OCI-LY1 (cell line): Measurements from ENCODE around the gene FBXO8.

ENCODE experiments used
- H2AFZ ChIP-seq: fragments of 200-600 bp; sonication (generic), shearing (Covaris generic); 2 replicates; pipeline ENCODE4 v1.6.0; 2014; ENCODE audit warnings: antibody characterized with exemption, mild to moderate bottlenecking, low read length
- H3F3A ChIP-seq: fragments of 200-600 bp; sonication (generic), shearing (Covaris generic); 2 replicates; pipeline ENCODE4 v1.6.0; 2014; ENCODE audit warnings: mild to moderate bottlenecking, antibody characterized with exemption, low read length, moderate library complexity; ENCODE audit not compliant: insufficient read depth
- H3K27ac ChIP-seq: fragments of 200-600 bp; sonication (generic); 2 replicates; pipeline ENCODE4 v1.5.1; 2014; ENCODE audit warnings: low read length, mixed run types, mild to moderate bottlenecking, low read depth; ENCODE audit not compliant: poor library complexity, severe bottlenecking
- H3K27me3 ChIP-seq: fragments of 200-600 bp; sonication (generic); 2 replicates; pipeline ENCODE4 v1.6.0; 2014; ENCODE audit warnings: antibody characterized with exemption, mild to moderate bottlenecking, low read length, moderate library complexity; ENCODE audit not compliant: insufficient read depth
- H3K36me3 ChIP-seq: fragments of 200-600 bp; sonication (generic); 2 replicates; pipeline ENCODE4 v1.6.1; 2014; ENCODE audit warnings: mild to moderate bottlenecking, antibody characterized with exemption, low read length, moderate library complexity, mixed read lengths; ENCODE audit not compliant: insufficient read depth
- H3K4me1 ChIP-seq: fragments of 200-600 bp; sonication (generic); 2 replicates; pipeline ENCODE4 v1.5.1; 2014; ENCODE audit warnings: mild to moderate bottlenecking, low read length, moderate library complexity; ENCODE audit not compliant: insufficient read depth, severe bottlenecking
- H3K4me2 ChIP-seq: fragments of 200-600 bp; sonication (generic), shearing (Covaris generic); 2 replicates; pipeline ENCODE4 v1.6.1; 2014; ENCODE audit warnings: low read length
- H3K4me3 ChIP-seq: fragments of 200-600 bp; sonication (generic); 2 replicates; pipeline ENCODE4 v1.5.1; 2014; ENCODE audit warnings: low read length, low read depth, mild to moderate bottlenecking, mixed read lengths; ENCODE audit not compliant: poor library complexity, severe bottlenecking
- H3K79me2 ChIP-seq: fragments of 200-600 bp; shearing (Covaris generic); 2 replicates; pipeline ENCODE4 v1.6.1; 2016; ENCODE audit warnings: mixed run types, low read length, mixed read lengths; ENCODE audit not compliant: insufficient read depth
- H3K9ac ChIP-seq: fragments of 200-600 bp; sonication (generic), shearing (Covaris generic); 2 replicates; pipeline ENCODE4 v1.6.1; 2014; ENCODE audit warnings: mild to moderate bottlenecking, low read length, mixed read lengths
- H3K9me2 ChIP-seq: fragments of 200-600 bp; sonication (generic), shearing (Covaris generic); 2 replicates; pipeline ENCODE4 v1.6.1; 2014; ENCODE audit warnings: low read depth, mild to moderate bottlenecking, low read length, mixed read lengths
- H3K9me3 ChIP-seq: fragments of 200-600 bp; shearing (Covaris generic); 2 replicates; pipeline ENCODE4 v1.6.1; 2014; ENCODE audit warnings: low read length, mixed read lengths
- H4K20me1 ChIP-seq: fragments of 200-600 bp; sonication (generic), shearing (Covaris generic); 2 replicates; pipeline ENCODE4 v1.6.0; 2016; ENCODE audit warnings: mild to moderate bottlenecking, low read length; ENCODE audit not compliant: insufficient read depth
- CTCF ChIP-seq: fragments of 200-600 bp; sonication (generic), shearing (Covaris generic); IDR thresholded peaks from 2 replicates; pipeline ENCODE4 v1.5.1; 2017; ENCODE audit warnings: mild to moderate bottlenecking, antibody characterized with exemption, low read length, moderate library complexity, mixed read lengths
- EZH2 ChIP-seq: fragments of 200-600 bp; sonication (generic), shearing (Covaris generic); IDR thresholded peaks from 2 replicates; pipeline ENCODE4 v1.8.0; 2017; ENCODE audit warnings: borderline replicate concordance, mixed run types, mild to moderate bottlenecking, antibody characterized with exemption, low read length, moderate library complexity, mixed read lengths

The FBXO8 gene

GRCh38 chr4:174256277-174256713 is 27.2 kb downstream of the FBXO8 start:
- no peak overlapping the region for H3K27ac ChIP-seq
- peaks cover 3% of the 10 kb centered on the region; the same call in 1 of the 2 replicates for H3K36me3 ChIP-seq
- TF ChIP-seq EZH2 (no peak), CTCF (no peak)
- H3K79me2 ChIP-seq: no peaks in the 10 kb centered on the region; the same call in 1 of the 2 replicates
- H3K9me2 ChIP-seq: no peaks in the 10 kb centered on the region
- no peaks in the 10 kb centered on the region for H4K20me1 ChIP-seq
- no peaks in the 10 kb centered on the region for H3K4me1 ChIP-seq
- H3K27me3 ChIP-seq: no peaks in the 10 kb centered on the region
- H3K9ac ChIP-seq: no peak overlapping the region
- no peaks in the 10 kb centered on the region for H3K9me3 ChIP-seq
- no peak overlapping the region for H3K4me3 ChIP-seq
- no peaks in the 10 kb centered on the region for H3F3A ChIP-seq
- no peak overlapping the region for H2AFZ ChIP-seq
- no peak overlapping the region for H3K4me2 ChIP-seq

GRCh38 chr4:174255786-174256185 is 27.7 kb downstream of the FBXO8 start:
- no peak overlapping the region for H3K9ac ChIP-seq
- no peaks in the 10 kb centered on the region for H4K20me1 ChIP-seq
- H2AFZ ChIP-seq: no peak overlapping the region
- no peaks in the 10 kb centered on the region for H3K4me1 ChIP-seq
- H3K27me3 ChIP-seq: no peaks in the 10 kb centered on the region
- H3K36me3 ChIP-seq: peaks cover 3% of the 10 kb centered on the region; the same call in 1 of the 2 replicates
- H3F3A ChIP-seq: no peaks in the 10 kb centered on the region
- TF ChIP-seq CTCF: no peak
- no peak for TF ChIP-seq EZH2
- H3K4me3 ChIP-seq: no peak overlapping the region
- H3K9me2 ChIP-seq: no peaks in the 10 kb centered on the region
- H3K27ac ChIP-seq: no peak overlapping the region
- no peak overlapping the region for H3K4me2 ChIP-seq
- no peaks in the 10 kb centered on the region; the same call in 1 of the 2 replicates for H3K79me2 ChIP-seq
- H3K9me3 ChIP-seq: no peaks in the 10 kb centered on the region

- Histone ChIP-seq H2AFZ (no peak overlapping the region), H4K20me1 (no peaks in the 10 kb centered on the region), H3K4me3 (no peak overlapping the region), H3K79me2 (no peaks in the 10 kb centered on the region), H3K9ac (no peak overlapping the region), H3K4me1 (no peaks in the 10 kb centered on the region), H3K4me2 (no peak overlapping the region), H3F3A (no peaks in the 10 kb centered on the region), H3K9me3 (no peaks in the 10 kb centered on the region), H3K36me3 (peaks cover 3% of the 10 kb centered on the region; the same call in 1 of the 2 replicates), H3K9me2 (no peaks in the 10 kb centered on the region), H3K27me3 (no peaks in the 10 kb centered on the region), H3K27ac (no peak overlapping the region)
- TF ChIP-seq EZH2: no peak
- no peak for TF ChIP-seq CTCF
Measured at GRCh38 chr4:174255374-174255773, 28.1 kb downstream of the FBXO8 start.
